T-helper 2 cell treated with Interferon-gamma antibody and Interleukin-4, amounts not matched to agents 5 μg/mL and 100 μg/mL, for 36 hours (primary cell): ENCODE measurements around the gene TLCD2.

Experiments
- DNase-seq: peaks from one replicate; pipeline ENCODE4 v3.0.0; 2021; ENCODE audit warnings: low spot score
- H3K27ac Mint-ChIP-seq: one replicate; pipeline ENCODE4 v1.8.0; 2021; ENCODE audit warnings: mild to moderate bottlenecking, mixed read lengths
- H3K27me3 Mint-ChIP-seq: one replicate; pipeline ENCODE4 v1.8.0; 2021; ENCODE audit warnings: low read depth, mixed read lengths
- H3K36me3 Mint-ChIP-seq: one replicate; pipeline ENCODE4 v1.8.0; 2021; ENCODE audit warnings: low read depth, mixed read lengths
- H3K4me1 Mint-ChIP-seq: one replicate; pipeline ENCODE4 v1.8.0; 2021; ENCODE audit warnings: low read depth, mixed read lengths
- H3K4me3 Mint-ChIP-seq: one replicate; pipeline ENCODE4 v1.8.0; 2022; ENCODE audit warnings: mild to moderate bottlenecking, moderate library complexity, mixed read lengths
- H3K9me3 Mint-ChIP-seq: one replicate; pipeline ENCODE4 v1.8.0; 2021; ENCODE audit warnings: mixed read lengths

TLCD2 gene, protein sequence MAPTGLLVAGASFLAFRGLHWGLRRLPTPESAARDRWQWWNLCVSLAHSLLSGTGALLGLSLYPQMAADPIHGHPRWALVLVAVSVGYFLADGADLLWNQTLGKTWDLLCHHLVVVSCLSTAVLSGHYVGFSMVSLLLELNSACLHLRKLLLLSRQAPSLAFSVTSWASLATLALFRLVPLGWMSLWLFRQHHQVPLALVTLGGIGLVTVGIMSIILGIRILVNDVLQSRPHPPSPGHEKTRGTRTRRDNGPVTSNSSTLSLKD

DNA sequence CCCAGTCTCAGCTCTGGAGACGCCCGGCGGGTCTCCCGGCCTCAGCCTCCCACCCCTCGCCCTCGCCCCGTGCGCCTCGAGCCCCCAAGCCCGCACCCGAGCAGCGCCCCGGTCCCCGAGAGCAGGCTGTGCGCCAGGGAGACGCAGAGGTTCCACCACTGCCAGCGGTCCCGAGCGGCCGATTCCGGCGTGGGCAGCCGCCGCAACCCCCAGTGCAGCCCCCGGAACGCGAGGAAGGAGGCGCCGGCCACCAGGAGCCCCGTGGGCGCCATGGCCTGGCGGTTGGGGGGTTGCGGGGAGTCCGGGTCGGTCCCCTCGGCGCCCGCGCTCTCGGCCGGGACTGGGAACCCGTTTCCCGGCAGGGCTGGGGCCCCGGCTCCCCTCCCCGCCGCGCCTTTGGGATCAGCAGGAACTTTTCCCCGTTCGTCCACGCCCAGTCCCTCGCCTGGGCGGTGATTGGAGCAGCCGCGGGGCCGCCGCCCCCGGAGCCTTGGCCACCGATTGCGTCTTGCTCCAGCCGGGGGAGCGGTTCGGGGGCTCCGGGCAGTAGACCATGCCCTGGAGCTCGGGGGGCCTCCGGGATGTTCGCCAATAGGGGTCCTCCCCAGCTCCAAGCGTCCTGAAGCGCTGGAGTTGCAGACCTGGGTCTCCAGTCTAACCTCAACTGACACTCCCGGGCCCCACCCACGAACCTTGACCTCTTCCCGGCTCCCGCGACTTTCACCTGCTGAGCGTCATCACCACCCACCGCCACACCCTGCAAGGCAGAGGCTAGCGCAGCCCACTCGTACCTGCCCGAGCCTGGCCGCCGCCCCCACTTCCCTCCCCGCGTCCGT is at the start of gene TLCD2:
TSS of gene TLCD2 (minus strand) at position 407 of the 836 bp plus-strand sequence. CDS start at position 272, 135 bp downstream.
- Mint-ChIP-seq H3K36me3 (peaks cover 13% of the 10 kb centered on the region), H3K9me3 (no peaks in the 10 kb centered on the region), H3K4me1 (peaks cover 11% of the 10 kb centered on the region), H3K27ac (no peak within 1 kb of the TSS), H3K4me3 (peak within 1 kb of the TSS; percentile 65), H3K27me3 (peaks cover 51% of the 10 kb centered on the region)
- DNase-seq, result no peak

DNA sequence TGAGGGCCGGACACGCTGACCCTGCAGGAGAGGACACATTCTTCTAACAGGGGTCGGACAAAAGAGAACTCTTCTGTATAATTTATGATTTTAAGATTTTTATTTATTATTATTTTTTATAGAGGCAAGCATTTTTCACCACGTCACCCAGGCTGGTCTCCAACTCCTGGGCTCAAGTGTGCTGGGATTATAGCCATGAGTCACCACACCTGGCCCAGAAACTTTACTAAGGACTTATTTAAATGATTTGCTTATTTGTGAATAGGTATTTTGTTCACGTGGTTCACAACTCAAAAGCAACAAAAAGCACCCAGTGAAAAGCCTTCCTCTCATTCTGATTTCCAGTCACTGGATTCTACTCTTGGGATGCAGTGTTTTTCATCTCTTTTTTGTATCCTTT is 49.4 kb upstream of the TLCD2 start:
- peaks cover 2% of the 10 kb centered on the region for H3K36me3 Mint-ChIP-seq
- peaks cover 2% of the 10 kb centered on the region for H3K9me3 Mint-ChIP-seq
- DNase-seq, result no peak
- no peak overlapping the region for H3K27ac Mint-ChIP-seq
- H3K4me1 Mint-ChIP-seq, result peaks cover 19% of the 10 kb centered on the region
- peaks cover 9% of the 10 kb centered on the region for H3K27me3 Mint-ChIP-seq
- H3K4me3 Mint-ChIP-seq, result no peak overlapping the region

DNA sequence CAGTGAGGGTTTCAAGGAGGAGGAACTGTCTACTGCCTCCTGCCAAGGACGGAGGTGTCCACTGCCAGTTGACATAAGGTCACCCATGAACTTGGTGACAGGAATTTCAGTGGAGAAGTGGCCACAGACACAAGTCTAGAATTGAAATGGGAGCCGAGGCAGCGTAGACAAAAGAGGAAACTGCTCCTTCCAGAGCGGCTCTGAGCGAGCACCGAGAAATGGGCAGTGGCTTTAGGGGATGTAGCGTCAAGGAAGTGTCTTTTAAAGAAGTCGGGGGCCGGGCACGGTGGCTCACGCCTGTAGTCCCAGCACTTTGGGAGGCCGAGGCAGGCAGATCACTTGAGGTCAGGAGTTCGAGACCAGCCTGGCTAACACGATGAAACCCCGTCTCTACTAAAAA is 48.6 kb upstream of the TLCD2 start:
- Mint-ChIP-seq H3K36me3 (no peaks in the 10 kb centered on the region), H3K4me1 (peaks cover 12% of the 10 kb centered on the region), H3K4me3 (no peak overlapping the region), H3K27me3 (peaks cover 9% of the 10 kb centered on the region), H3K27ac (no peak overlapping the region), H3K9me3 (no peaks in the 10 kb centered on the region)
- DNase-seq, result no peak

DNA sequence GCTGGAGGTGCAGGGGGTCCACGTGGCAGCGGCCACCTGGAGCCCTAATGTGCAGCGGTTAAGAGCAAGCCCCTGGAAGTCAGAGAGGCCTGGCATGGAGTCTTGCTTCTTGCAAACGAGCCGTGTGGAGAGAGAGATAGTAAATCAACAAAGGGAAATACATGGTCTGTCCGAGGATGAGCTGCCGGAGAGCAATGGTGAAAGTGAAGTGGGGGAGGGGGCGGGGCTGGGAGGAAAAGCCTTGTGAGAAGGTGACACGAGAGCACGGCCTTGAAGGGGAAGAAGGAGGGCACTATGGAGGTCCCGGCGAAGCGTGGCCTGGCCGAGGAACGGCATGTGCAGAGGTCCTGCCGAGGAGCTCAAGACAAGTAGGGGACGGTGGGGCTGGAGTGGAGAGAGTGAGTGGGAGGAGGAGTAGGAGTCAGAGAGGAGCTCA is 45.7 kb upstream of the TLCD2 start:
- Mint-ChIP-seq H3K27me3 (peaks cover 9% of the 10 kb centered on the region), H3K4me1 (peaks cover 4% of the 10 kb centered on the region), H3K4me3 (no peak overlapping the region), H3K27ac (no peak overlapping the region), H3K36me3 (no peaks in the 10 kb centered on the region), H3K9me3 (no peaks in the 10 kb centered on the region)
- DNase-seq, result no peak

DNA sequence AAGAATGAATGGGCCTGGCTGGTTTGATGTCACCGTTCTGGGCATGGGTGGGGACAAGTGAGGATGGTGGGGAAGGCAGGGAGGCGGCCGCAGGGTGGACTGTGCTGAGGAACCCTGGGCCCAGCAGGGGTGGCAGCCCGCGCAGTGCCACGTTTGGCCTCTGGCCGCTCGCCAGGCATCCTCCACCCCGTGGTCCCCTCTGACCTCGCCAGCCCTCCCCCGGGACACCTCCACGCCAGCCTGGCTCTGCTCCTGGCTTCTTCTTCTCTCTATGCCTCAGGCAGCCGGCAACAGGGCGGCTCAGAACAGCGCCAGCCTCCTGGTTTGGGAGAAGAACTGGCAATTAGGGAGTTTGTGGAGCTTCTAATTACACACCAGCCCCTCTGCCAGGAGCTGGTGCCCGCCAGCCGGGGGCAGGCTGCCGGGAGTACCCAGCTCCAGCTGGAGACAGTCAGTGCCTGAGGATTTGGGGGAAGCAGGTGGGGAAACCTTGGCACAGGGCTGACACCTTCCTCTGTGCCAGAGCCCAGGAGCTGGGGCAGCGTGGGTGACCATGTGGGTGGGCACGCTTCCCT is 45.2 kb upstream of the TLCD2 start:
- Mint-ChIP-seq H3K36me3 (no peaks in the 10 kb centered on the region), H3K9me3 (no peaks in the 10 kb centered on the region), H3K4me3 (no peak overlapping the region), H3K27ac (no peak overlapping the region), H3K27me3 (peaks cover 9% of the 10 kb centered on the region), H3K4me1 (peaks cover 4% of the 10 kb centered on the region)
- DNase-seq, result no peak

DNA sequence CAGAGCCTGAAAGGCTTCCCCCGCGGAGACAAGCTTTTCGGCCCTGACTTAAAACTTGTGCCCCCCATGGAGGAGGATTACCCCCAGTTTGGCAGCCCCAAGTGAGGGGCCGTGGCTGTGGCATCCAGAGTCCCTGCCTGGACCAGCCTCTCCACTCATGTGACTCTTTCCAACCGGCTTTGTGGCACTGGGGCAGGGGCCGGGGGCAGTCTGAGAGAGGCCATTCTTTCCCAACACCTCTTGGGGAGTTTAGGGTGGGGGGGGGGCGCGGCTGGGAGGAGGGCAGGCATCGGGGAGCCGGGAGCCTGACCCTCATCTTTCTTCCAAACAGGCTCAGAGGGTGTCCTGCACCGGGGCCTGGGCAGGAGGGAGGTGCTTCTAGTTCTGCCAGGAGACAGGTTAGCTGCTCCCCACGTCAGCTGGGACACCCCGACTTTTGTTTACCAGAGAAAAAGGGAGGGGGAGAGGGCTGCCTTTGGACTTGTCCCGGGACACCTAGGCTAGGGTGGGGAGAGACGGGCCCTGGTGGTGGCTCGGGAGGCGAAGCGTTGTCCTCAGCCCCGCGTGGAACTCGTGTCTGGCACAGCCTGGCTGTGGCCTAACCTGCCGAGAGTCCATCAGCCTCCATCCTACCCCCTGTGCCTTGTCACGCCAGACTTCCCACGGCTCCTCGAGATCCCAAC is 44.4 kb upstream of the TLCD2 start:
- H3K9me3 Mint-ChIP-seq, result no peaks in the 10 kb centered on the region
- peaks cover 9% of the 10 kb centered on the region for H3K27me3 Mint-ChIP-seq
- no peak overlapping the region for H3K27ac Mint-ChIP-seq
- no peak for DNase-seq
- peaks cover 4% of the 10 kb centered on the region for H3K4me1 Mint-ChIP-seq
- no peaks in the 10 kb centered on the region for H3K36me3 Mint-ChIP-seq
- no peak overlapping the region for H3K4me3 Mint-ChIP-seq

DNA sequence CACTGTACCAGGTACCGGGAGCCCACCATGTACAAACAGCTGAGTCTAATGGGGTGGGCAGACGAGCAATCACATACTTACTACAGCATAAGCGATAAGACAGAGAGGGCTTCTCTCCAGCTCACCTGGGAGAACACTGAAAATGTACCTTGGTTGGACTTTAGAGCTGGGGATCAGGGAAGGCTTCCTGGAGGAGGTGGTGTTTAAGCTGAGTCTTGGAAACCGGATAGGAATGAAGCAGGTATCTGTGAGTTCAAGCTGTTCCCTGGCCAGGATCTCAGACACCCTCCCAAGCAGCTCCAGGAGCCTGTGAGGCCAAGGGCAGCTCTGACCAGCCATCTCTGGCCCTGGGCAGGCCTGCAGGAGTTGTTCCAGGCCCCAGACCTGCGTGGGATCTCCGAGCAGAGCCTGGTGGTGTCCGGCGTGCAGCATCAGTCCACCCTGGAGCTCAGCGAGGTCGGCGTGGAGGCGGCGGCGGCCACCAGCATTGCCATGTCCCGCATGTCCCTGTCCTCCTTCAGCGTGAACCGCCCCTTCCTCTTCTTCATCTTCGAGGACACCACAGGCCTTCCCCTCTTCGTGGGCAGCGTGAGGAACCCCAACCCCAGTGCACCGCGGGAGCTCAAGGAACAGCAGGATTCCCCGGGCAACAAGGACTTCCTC is 43.7 kb upstream of the TLCD2 start:
- H3K9me3 Mint-ChIP-seq, result no peaks in the 10 kb centered on the region
- H3K36me3 Mint-ChIP-seq, result no peaks in the 10 kb centered on the region
- H3K27ac Mint-ChIP-seq, result no peak overlapping the region
- peaks cover 4% of the 10 kb centered on the region for H3K4me1 Mint-ChIP-seq
- H3K4me3 Mint-ChIP-seq, result no peak overlapping the region
- peaks cover 9% of the 10 kb centered on the region for H3K27me3 Mint-ChIP-seq
- no peak for DNase-seq

DNA sequence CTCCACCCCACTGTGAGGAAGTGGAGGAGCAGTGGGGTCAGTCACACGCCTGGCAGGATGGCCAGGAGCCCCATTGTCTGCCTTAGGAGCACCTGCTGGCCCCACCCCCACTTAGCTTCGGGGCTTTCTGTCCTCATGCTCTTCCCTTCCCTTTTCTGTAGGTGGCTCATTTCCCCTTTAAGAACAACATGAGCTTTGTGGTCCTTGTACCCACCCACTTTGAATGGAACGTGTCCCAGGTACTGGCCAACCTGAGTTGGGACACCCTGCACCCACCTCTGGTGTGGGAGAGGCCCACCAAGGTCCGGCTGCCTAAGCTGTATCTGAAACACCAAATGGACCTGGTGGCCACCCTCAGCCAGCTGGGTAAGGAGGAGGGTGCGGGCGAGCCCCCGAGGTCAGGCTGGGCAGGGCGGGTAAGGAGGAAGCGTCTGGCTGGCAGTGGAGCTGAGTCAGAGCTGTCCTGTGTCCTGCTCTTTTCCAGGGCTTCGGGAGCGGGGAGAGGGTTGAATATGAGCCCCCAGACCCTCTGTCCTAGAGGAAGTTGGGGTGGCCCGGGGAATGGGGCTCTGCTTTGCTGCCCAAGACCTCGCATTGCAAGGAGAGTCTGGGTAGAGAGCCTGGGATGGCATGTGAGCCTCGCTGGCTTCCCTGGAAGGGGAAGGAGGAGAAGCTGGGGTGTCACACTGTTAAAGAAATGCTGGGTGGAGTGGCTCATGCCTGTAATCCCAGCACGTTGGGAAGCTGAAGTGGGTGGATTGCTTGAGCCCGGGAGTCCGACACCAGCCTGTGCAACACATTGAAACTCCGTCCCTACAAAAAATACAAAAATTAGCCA is 42.5 kb upstream of the TLCD2 start:
- DNase-seq, result no peak
- Mint-ChIP-seq H3K9me3 (no peaks in the 10 kb centered on the region), H3K4me1 (no peaks in the 10 kb centered on the region), H3K4me3 (no peak overlapping the region), H3K27me3 (peaks cover 4% of the 10 kb centered on the region), H3K36me3 (no peaks in the 10 kb centered on the region), H3K27ac (no peak overlapping the region)

DNA sequence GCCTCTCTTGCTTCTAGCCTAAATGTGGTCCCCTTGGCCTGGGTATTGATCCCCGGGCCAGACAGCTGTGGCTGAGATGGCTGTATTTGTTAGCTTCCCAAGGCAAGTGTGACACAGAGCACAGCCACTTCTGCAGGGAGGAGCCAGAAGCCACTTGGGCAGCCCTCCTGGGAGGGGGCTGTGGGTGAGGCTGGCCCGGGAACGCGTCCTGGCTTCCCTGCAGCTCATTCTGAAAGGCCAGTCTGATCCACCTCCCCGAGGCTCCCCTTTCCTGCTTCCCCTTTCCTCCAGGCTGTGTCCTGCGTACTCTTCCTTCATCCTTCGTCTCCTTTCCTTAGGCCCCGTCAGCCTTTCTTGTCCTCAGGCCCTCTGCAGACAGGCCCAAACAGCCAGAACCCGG is 40.5 kb upstream of the TLCD2 start:
- Mint-ChIP-seq H3K4me1 (no peaks in the 10 kb centered on the region), H3K9me3 (no peaks in the 10 kb centered on the region), H3K27ac (no peak overlapping the region), H3K27me3 (no peaks in the 10 kb centered on the region), H3K36me3 (no peaks in the 10 kb centered on the region), H3K4me3 (no peak overlapping the region)
- no peak for DNase-seq

DNA sequence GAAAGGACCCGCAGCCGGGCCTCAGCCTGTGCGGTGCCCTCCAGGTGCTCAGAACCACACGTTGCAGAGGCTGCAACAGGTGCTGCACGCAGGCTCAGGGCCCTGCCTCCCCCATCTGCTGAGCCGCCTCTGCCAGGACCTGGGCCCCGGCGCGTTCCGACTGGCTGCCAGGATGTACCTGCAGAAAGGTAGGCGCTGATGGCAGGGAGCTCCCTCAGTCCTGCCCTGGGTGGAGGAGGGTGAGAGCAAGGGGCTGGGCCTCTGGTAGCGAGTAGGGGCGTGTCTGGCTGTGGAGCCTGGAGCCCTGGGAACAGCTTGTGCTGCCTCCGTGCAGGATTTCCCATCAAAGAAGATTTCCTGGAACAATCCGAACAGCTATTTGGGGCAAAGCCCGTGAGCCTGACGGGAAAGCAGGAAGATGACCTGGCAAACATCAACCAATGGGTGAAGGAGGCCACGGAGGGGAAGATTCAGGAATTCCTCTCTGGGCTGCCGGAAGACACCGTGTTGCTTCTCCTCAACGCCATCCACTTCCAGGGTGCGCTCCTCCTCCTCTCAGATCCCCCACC is 36.9 kb upstream of the TLCD2 start:
- Mint-ChIP-seq H3K4me3 (no peak overlapping the region), H3K4me1 (no peaks in the 10 kb centered on the region), H3K27ac (no peak overlapping the region), H3K9me3 (no peaks in the 10 kb centered on the region), H3K27me3 (no peaks in the 10 kb centered on the region), H3K36me3 (no peaks in the 10 kb centered on the region)
- DNase-seq, result no peak

DNA sequence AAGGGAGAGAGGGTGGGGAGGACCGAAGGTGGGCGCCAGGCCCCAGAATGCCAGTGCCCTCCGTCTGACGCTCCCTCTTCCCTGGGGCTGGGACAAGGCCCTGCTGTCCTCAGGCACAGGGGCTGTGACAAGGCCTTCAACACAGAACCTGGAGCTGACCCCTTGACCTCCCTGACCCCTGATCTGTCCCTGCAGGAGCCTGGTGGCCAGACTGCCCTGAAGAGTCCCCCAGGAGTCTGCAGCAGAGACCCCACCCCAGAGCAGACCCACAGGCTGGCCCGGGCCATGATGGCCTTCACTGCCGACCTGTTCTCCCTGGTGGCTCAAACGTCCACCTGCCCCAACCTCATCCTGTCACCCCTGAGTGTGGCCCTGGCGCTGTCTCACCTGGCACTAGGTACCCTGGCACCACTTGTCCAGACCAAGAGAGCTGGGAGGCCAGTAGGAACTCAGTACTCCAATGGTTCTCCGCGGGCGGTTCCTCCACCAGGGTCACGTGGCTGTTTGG is 35.4 kb upstream of the TLCD2 start:
- Mint-ChIP-seq H3K27ac (no peak overlapping the region), H3K36me3 (no peaks in the 10 kb centered on the region), H3K4me1 (no peaks in the 10 kb centered on the region), H3K9me3 (no peaks in the 10 kb centered on the region), H3K4me3 (no peak overlapping the region), H3K27me3 (no peaks in the 10 kb centered on the region)
- DNase-seq, result no peak

DNA sequence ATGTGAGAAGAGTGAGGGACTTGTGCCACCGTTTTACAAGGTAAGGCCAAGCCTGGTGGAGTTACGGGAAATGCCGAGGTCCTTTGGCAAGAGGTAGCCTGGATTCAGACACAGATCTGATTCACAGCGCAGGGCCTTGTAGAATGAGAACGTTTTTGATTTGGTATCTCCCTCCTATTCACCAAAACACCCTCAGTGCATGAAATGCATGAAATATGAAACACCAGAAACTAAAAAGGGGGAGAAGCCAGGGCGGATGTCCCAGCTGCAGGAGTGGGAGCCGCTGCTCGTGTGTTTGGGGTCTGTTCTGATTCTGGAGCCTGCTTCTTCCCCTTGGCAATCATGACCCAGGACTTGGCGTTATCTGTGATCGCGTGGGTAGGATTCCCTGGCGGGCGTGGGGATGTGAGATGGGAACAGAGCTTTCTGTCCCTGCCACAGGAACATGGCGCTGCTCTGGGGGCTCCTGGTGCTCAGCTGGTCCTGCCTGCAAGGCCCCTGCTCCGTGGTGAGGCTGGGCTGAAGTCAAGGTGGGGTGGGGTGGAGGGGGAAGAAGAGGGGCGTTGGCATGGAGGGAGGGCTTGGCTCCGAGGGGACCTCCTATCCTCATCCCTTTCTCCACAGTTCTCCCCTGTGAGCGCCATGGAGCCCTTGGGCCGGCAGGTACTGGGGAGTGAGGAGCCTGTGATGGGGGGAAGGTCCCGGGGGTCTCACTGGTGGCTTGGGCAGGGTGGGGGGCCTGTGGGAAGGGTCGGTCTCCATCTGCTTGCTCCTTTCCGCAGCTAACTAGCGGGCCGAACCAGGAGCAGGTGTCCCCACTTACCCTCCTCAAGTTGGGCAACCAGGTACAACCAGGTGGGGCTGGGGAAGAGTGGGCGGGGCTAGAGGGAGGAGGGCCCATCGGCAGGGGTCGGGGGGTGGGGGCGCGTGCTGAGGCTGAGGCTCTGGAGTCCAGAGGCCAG is 34.7 kb upstream of the TLCD2 start:
- no peaks in the 10 kb centered on the region for H3K36me3 Mint-ChIP-seq
- DNase-seq, result no peak
- H3K4me3 Mint-ChIP-seq, result no peak overlapping the region
- H3K27me3 Mint-ChIP-seq, result no peaks in the 10 kb centered on the region
- H3K4me1 Mint-ChIP-seq, result no peaks in the 10 kb centered on the region
- no peak overlapping the region for H3K27ac Mint-ChIP-seq
- no peaks in the 10 kb centered on the region for H3K9me3 Mint-ChIP-seq
